ENCODE measurements around the gene PAK3. TPM values are rescaled to one million over a fixed set of nuclear protein-coding genes. Genes with fewer than 3 reads are reported as not detected.

PAK3 gene
- total RNA-seq, 2 experiments from 2014 or later = 1.4 to 2.0 TPM

- POLR2A ChIA-PET = no interaction called here
- no peak overlapping the region for H3K27ac Mint-ChIP-seq
- H3K4me1 Mint-ChIP-seq = no peaks in the 10 kb centered on the region
- H3K4me3 Mint-ChIP-seq = no peak overlapping the region
- H3K36me3 Mint-ChIP-seq (ENCODE audit: low read depth) = no peaks in the 10 kb centered on the region
- CTCF ChIA-PET = no interaction called here
- DNase-seq = no peak
- no peaks in the 10 kb centered on the region for H3K27me3 Mint-ChIP-seq
- H3K9me3 Mint-ChIP-seq = no peaks in the 10 kb centered on the region
Observed at GRCh38 chrX:111110098-111110775, 14.2 kb downstream of the PAK3 start.

- Mint-ChIP-seq H3K4me3 (no peak overlapping the region), H3K27ac (no peak overlapping the region), H3K36me3 (ENCODE audit: low read depth) (no peaks in the 10 kb centered on the region), H3K27me3 (no peaks in the 10 kb centered on the region), H3K9me3 (no peaks in the 10 kb centered on the region), H3K4me1 (no peaks in the 10 kb centered on the region)
- ChIA-PET POLR2A (interaction anchor here (2.9 kb wide), 1 partner anchor 9 kb away, joined by 10 read pairs; no protein-coding TSS in a partner anchor), CTCF (interaction anchor here (2.3 to 3.0 kb wide), 2 partner anchors 14 to 16 kb away, joined by 6 to 10 read pairs; no protein-coding TSS in a partner anchor)
- DNase-seq = no peak
Observed at GRCh38 chrX:111114806-111115205, 18.8 kb downstream of the PAK3 start.

- ChIA-PET POLR2A (no interaction called here), CTCF (interaction anchor here (1.0 to 3.0 kb wide), 3 partner anchors 16 to 19 kb away, joined by 3 to 10 read pairs (median 6); no protein-coding TSS in a partner anchor)
- no peaks in the 10 kb centered on the region for H3K36me3 Mint-ChIP-seq (ENCODE audit: low read depth)
- no peak overlapping the region for H3K27ac Mint-ChIP-seq
- H3K4me3 Mint-ChIP-seq = no peak overlapping the region
- no peak for DNase-seq
- peaks cover 4% of the 10 kb centered on the region for H3K4me1 Mint-ChIP-seq
- no peaks in the 10 kb centered on the region for H3K27me3 Mint-ChIP-seq
- no peaks in the 10 kb centered on the region for H3K9me3 Mint-ChIP-seq
Observed at GRCh38 chrX:111116666-111117065, 20.7 kb downstream of the PAK3 start.

GRCh38 chrX:111119341-111119740 lies 23.4 kb downstream of the PAK3 start:
- H3K9me3 Mint-ChIP-seq = no peaks in the 10 kb centered on the region
- H3K27me3 Mint-ChIP-seq = no peaks in the 10 kb centered on the region
- H3K36me3 Mint-ChIP-seq (ENCODE audit: low read depth) = no peaks in the 10 kb centered on the region
- POLR2A ChIA-PET = no interaction called here
- CTCF ChIA-PET = interaction anchor here (1.9 kb wide), 1 partner anchor 19 kb away, joined by 5 read pairs; no protein-coding TSS in a partner anchor
- H3K27ac Mint-ChIP-seq = no peak overlapping the region
- H3K4me1 Mint-ChIP-seq = peaks cover 23% of the 10 kb centered on the region
- DNase-seq = no peak
- H3K4me3 Mint-ChIP-seq = no peak overlapping the region

GRCh38 chrX:111123125-111123524 lies 27.1 kb downstream of the PAK3 start:
- Mint-ChIP-seq H3K4me1 (peaks cover 33% of the 10 kb centered on the region), H3K27ac (peak overlapping the region; percentile 86), H3K9me3 (no peaks in the 10 kb centered on the region), H3K36me3 (ENCODE audit: low read depth) (no peaks in the 10 kb centered on the region), H3K27me3 (no peaks in the 10 kb centered on the region), H3K4me3 (peak overlapping the region; percentile 80)
- CTCF ChIA-PET = interaction anchor here (1.2 kb wide), 1 partner anchor 25 kb away, joined by 3 read pairs; no protein-coding TSS in a partner anchor
- POLR2A ChIA-PET = interaction anchor here (2.4 kb wide), 1 partner anchor 8 kb away, joined by 10 read pairs; no protein-coding TSS in a partner anchor
- DNase-seq = no peak

GRCh38 chrX:111123606-111124179 lies 27.7 kb downstream of the PAK3 start:
- H3K36me3 Mint-ChIP-seq (ENCODE audit: low read depth) = no peaks in the 10 kb centered on the region
- POLR2A ChIA-PET = interaction anchor here (2.4 kb wide), 1 partner anchor 9 kb away, joined by 10 read pairs; no protein-coding TSS in a partner anchor
- peak overlapping the region; percentile 86 for H3K27ac Mint-ChIP-seq
- H3K27me3 Mint-ChIP-seq = no peaks in the 10 kb centered on the region
- CTCF ChIA-PET = interaction anchor here (1.2 kb wide), 1 partner anchor 26 kb away, joined by 3 read pairs; no protein-coding TSS in a partner anchor
- peaks cover 33% of the 10 kb centered on the region for H3K4me1 Mint-ChIP-seq
- peak overlapping the region; percentile 80 for H3K4me3 Mint-ChIP-seq
- DNase-seq = no peak
- no peaks in the 10 kb centered on the region for H3K9me3 Mint-ChIP-seq

GRCh38 chrX:111124418-111124817 lies 28.4 kb downstream of the PAK3 start:
- Mint-ChIP-seq H3K4me1 (peaks cover 35% of the 10 kb centered on the region), H3K27me3 (no peaks in the 10 kb centered on the region), H3K27ac (peak overlapping the region; percentile 86), H3K9me3 (no peaks in the 10 kb centered on the region), H3K4me3 (no peak overlapping the region), H3K36me3 (ENCODE audit: low read depth) (no peaks in the 10 kb centered on the region)
- ChIA-PET POLR2A (interaction anchor here (2.4 kb wide), 1 partner anchor 10 kb away, joined by 10 read pairs; no protein-coding TSS in a partner anchor), CTCF (interaction anchor here (0.6 kb wide), 1 partner anchor 24 kb away, joined by 3 read pairs; no protein-coding TSS in a partner anchor)
- no peak for DNase-seq

GRCh38 chrX:111127038-111127437 lies 31.0 kb downstream of the PAK3 start:
- Mint-ChIP-seq H3K27ac (no peak overlapping the region), H3K4me1 (peaks cover 42% of the 10 kb centered on the region)
- POLR2A ChIA-PET = no interaction called here

GRCh38 chrX:111129921-111130320 lies 33.9 kb downstream of the PAK3 start:
- peaks cover 25% of the 10 kb centered on the region for H3K4me1 Mint-ChIP-seq
- DNase-seq = no peak
- no peaks in the 10 kb centered on the region for H3K27me3 Mint-ChIP-seq
- CTCF ChIA-PET = no interaction called here
- no peaks in the 10 kb centered on the region for H3K36me3 Mint-ChIP-seq (ENCODE audit: low read depth)
- POLR2A ChIA-PET = no interaction called here
- no peaks in the 10 kb centered on the region for H3K9me3 Mint-ChIP-seq
- peak overlapping the region; percentile 3 for H3K27ac Mint-ChIP-seq
- no peak overlapping the region for H3K4me3 Mint-ChIP-seq

More at GRCh38 chrX:111127038-111127437, 31.0 kb downstream of the PAK3 start:
- CTCF ChIA-PET = no interaction called here
- no peak for DNase-seq
- Mint-ChIP-seq H3K27me3 (no peaks in the 10 kb centered on the region), H3K9me3 (no peaks in the 10 kb centered on the region), H3K4me3 (no peak overlapping the region), H3K36me3 (ENCODE audit: low read depth) (no peaks in the 10 kb centered on the region)

GRCh38 chrX:111131572-111131971 lies 35.6 kb downstream of the PAK3 start:
- Mint-ChIP-seq H3K4me3 (no peak overlapping the region), H3K36me3 (ENCODE audit: low read depth) (no peaks in the 10 kb centered on the region), H3K27ac (no peak overlapping the region), H3K4me1 (peaks cover 21% of the 10 kb centered on the region), H3K27me3 (no peaks in the 10 kb centered on the region), H3K9me3 (no peaks in the 10 kb centered on the region)
- DNase-seq = no peak
- POLR2A ChIA-PET = no interaction called here
- CTCF ChIA-PET = no interaction called here

GRCh38 chrX:111133389-111133788 lies 37.4 kb downstream of the PAK3 start:
- Mint-ChIP-seq H3K27ac (no peak overlapping the region), H3K36me3 (ENCODE audit: low read depth) (no peaks in the 10 kb centered on the region), H3K4me3 (no peak overlapping the region), H3K27me3 (no peaks in the 10 kb centered on the region), H3K9me3 (no peaks in the 10 kb centered on the region), H3K4me1 (peaks cover 21% of the 10 kb centered on the region)
- POLR2A ChIA-PET = no interaction called here
- DNase-seq = no peak
- CTCF ChIA-PET = no interaction called here

- Mint-ChIP-seq H3K4me3 (no peak overlapping the region), H3K36me3 (ENCODE audit: low read depth) (no peaks in the 10 kb centered on the region), H3K9me3 (no peaks in the 10 kb centered on the region), H3K27me3 (peaks cover 2% of the 10 kb centered on the region), H3K4me1 (no peaks in the 10 kb centered on the region), H3K27ac (no peak overlapping the region)
- ChIA-PET CTCF (no interaction called here), POLR2A (no interaction called here)
- DNase-seq = no peak
Observed at GRCh38 chrX:111145878-111146277, 49.9 kb downstream of the PAK3 start.

GRCh38 chrX:111151764-111152163 lies 55.8 kb downstream of the PAK3 start:
- Mint-ChIP-seq H3K27ac (no peak overlapping the region), H3K4me3 (no peak overlapping the region), H3K27me3 (no peaks in the 10 kb centered on the region), H3K36me3 (ENCODE audit: low read depth) (no peaks in the 10 kb centered on the region), H3K4me1 (no peaks in the 10 kb centered on the region), H3K9me3 (no peaks in the 10 kb centered on the region)
- POLR2A ChIA-PET = no interaction called here
- DNase-seq = no peak
- CTCF ChIA-PET = no interaction called here
